CD4-positive, CD25-positive, alpha-beta regulatory T cell (primary cell): ENCODE data around the gene FXYD6. TPM values are rescaled to one million over a fixed set of nuclear protein-coding genes. Genes with fewer than 3 reads are reported as not detected.

Source experiments
- ATAC-seq, 2 donors: fragments of 150-1000 bp; cut with Tn5 transposase; one replicate each; pipeline ENCODE4 v1.10.0; 2021; ENCODE audit warnings: low read depth in 2 of 2, moderate number of reproducible peaks in 2 of 2, moderate library complexity in 1 of 2
- DNase-seq, 3 donors: peaks; one replicate each; pipeline versions ENCODE4 v3.0.0 to v3.0.0-alpha.2; 2012 to 2022; ENCODE audit warnings: mixed read lengths in 1 of 3
- H3K27ac ChIP-seq: one replicate; pipeline ENCODE4 v1.7.0; 2013; ENCODE audit warnings: mild to moderate bottlenecking, low read length; ENCODE audit not compliant: insufficient read depth, poor library complexity, severe bottlenecking
- H3K27me3 ChIP-seq: one replicate; pipeline ENCODE4 v1.7.0; 2013; ENCODE audit warnings: low read length; ENCODE audit not compliant: control insufficient read depth, insufficient read depth
- H3K36me3 ChIP-seq: one replicate; pipeline ENCODE4 v1.7.0; 2013; ENCODE audit warnings: mild to moderate bottlenecking, low read length, moderate library complexity; ENCODE audit not compliant: control insufficient read depth, insufficient read depth
- H3K4me1 ChIP-seq: 2 replicates; pipeline ENCODE4 v1.7.0; 2013; ENCODE audit warnings: mild to moderate bottlenecking, low read length; ENCODE audit not compliant: insufficient read depth, control insufficient read depth, poor library complexity, severe bottlenecking
- H3K4me3 ChIP-seq: one replicate; pipeline ENCODE4 v1.7.0; 2013; ENCODE audit warnings: low read depth, mild to moderate bottlenecking, low read length, moderate library complexity
- H3K9me3 ChIP-seq, 2 experiments: 1 replicate in 1 of 2; 2 replicates in 1 of 2; pipeline ENCODE4 v1.7.0; 2013; ENCODE audit warnings: low read length in 2 of 2, mild to moderate bottlenecking in 1 of 2, moderate library complexity in 1 of 2; ENCODE audit not compliant: control insufficient read depth in 2 of 2
- H3K27ac Mint-ChIP-seq, 3 donors: one replicate each; pipeline ENCODE4 v1.8.0; 2020 to 2022; ENCODE audit warnings: mild to moderate bottlenecking in 3 of 3, mixed read lengths in 3 of 3, moderate library complexity in 2 of 3
- H3K27me3 Mint-ChIP-seq: one replicate; pipeline ENCODE4 v1.8.0; 2022; ENCODE audit warnings: mild to moderate bottlenecking, mixed read lengths
- H3K36me3 Mint-ChIP-seq: one replicate; pipeline ENCODE4 v1.8.0; 2020; ENCODE audit warnings: mixed read lengths
- H3K4me1 Mint-ChIP-seq, 4 donors: one replicate each; pipeline ENCODE4 v1.8.0; 2020 to 2022; ENCODE audit warnings: mixed read lengths in 4 of 4, mild to moderate bottlenecking in 1 of 4
- H3K4me3 Mint-ChIP-seq, 4 donors: one replicate each; pipeline ENCODE4 v1.8.0; 2020 to 2022; ENCODE audit warnings: mild to moderate bottlenecking in 4 of 4, mixed read lengths in 4 of 4, moderate library complexity in 3 of 4
- H3K9me3 Mint-ChIP-seq, 7 donors: one replicate each; pipeline ENCODE4 v1.8.0; 2020 to 2022; ENCODE audit warnings: mixed read lengths in 7 of 7, mild to moderate bottlenecking in 3 of 7, moderate library complexity in 2 of 7
- polyA plus RNA-seq, 4 donors: library from polyadenylated mRNA; unstranded; fragments of 300-500 nt; fragmentation: Illumina TruSeq; gene quantifications; one replicate each; pipeline ENCODE4 v1.2.3, GENCODE V29; 2021
- total RNA-seq: library from RNA; stranded (reverse); gene quantifications from one replicate; pipeline ENCODE4 v1.2.3, GENCODE V29; 2022

Gene FXYD6
- total and polyA plus RNA-seq, 5 donors from 2014 or later, result not detected

DNA sequence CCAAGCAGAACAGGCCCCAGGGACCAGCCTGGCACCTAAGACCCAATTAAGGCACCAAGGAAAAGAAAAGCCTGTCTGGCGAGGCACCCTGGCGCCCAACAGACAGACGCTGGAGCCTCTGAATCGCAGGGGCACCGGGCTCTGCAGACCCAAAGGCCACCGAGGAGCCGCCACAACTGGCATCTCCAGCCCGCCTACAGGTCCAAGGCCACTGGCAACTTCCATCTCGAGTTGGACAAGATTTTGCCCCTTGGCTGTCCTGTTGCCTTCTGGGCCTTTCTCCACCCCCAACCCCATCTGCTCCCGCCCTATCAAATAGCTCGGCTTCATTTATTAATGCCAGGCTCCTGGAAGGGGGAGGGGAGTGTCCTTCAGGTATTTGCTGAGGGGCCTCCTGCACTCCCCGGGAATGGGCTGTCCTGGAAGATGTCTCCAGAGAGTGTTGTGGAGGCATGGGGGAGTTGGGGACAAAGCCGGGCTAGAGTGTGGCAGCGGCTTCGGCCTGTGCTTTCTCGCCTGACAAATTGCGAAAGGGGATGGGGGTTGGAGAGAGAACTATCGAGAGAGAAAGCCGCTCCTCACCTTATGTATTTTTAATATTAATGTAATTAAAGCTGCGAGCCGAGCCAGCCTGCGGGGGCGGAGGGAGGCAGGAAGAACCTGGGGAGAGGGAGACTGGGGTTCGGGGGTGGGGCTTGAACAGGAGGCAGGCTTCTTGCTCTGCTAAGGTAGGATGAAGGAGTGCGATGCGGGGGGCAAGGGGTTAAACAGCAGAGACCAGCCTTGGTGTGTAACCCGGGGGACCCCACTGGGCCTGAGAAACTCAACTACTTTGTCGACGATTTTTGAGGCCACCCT lies 81.5 kb downstream of the FXYD6 start:
- no peak overlapping the region for H3K4me3 ChIP-seq
- H3K27me3 ChIP-seq, result peaks cover 24% of the 10 kb centered on the region
- DNase-seq, result no peak
- peaks cover 22% of the 10 kb centered on the region for H3K4me1 ChIP-seq
- ATAC-seq, result no peak
- no peaks in the 10 kb centered on the region for H3K36me3 Mint-ChIP-seq
- H3K27me3 Mint-ChIP-seq, result peaks cover 67% of the 10 kb centered on the region
- peaks cover 0 to 19% (median 4%) of the 10 kb centered on the region in 4 donors for H3K4me1 Mint-ChIP-seq
- peaks cover 0 to 4% (median 0%) of the 10 kb centered on the region in 7 donors for H3K9me3 Mint-ChIP-seq
- no peaks in the 10 kb centered on the region for H3K36me3 ChIP-seq
- no peaks in the 10 kb centered on the region for H3K9me3 ChIP-seq
- H3K27ac ChIP-seq, result no peak overlapping the region
- H3K4me3 Mint-ChIP-seq, result peak overlapping the region in 2 of 4 donors; percentile 45 to 72
- H3K27ac Mint-ChIP-seq, result no peak overlapping the region

DNA sequence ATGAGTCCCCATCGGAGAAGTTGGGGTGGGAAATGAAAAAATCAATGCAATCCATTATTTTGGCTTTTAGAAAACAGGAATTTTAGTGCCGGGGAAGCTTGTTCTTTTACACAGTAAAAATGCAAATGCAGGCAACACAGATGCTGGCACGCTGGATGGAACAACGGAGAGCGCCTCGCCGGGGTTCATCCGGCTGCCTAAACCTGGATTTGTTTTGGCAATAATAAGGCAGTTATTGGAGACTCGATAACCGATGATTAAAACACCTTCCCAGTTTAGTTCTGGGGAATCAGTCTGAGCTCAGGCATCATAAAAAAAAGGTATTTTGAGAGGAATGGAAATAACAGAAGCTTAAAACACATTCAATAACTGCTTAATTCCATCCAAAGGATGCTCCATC lies 82.3 kb downstream of the FXYD6 start:
- no peak for DNase-seq
- Histone ChIP-seq H3K36me3 (no peaks in the 10 kb centered on the region), H3K27ac (no peak overlapping the region), H3K4me1 (peaks cover 22% of the 10 kb centered on the region), H3K9me3 (no peaks in the 10 kb centered on the region), H3K27me3 (peaks cover 22% of the 10 kb centered on the region), H3K4me3 (no peak overlapping the region)
- Mint-ChIP-seq H3K9me3 (peaks cover 0 to 4% (median 0%) of the 10 kb centered on the region in 7 donors), H3K4me3 (no peak overlapping the region), H3K4me1 (peaks cover 0 to 19% (median 4%) of the 10 kb centered on the region in 4 donors), H3K27ac (no peak overlapping the region), H3K36me3 (no peaks in the 10 kb centered on the region), H3K27me3 (peaks cover 58% of the 10 kb centered on the region)
- no peak for ATAC-seq

GRCh38 chr11:117793583-117793982 lies 82.9 kb downstream of the FXYD6 start:
- peaks cover 0 to 4% (median 0%) of the 10 kb centered on the region in 7 donors for H3K9me3 Mint-ChIP-seq
- ATAC-seq (no peak), DNase-seq (no peak)
- H3K4me1 ChIP-seq, result peaks cover 22% of the 10 kb centered on the region
- peaks cover 0 to 19% (median 4%) of the 10 kb centered on the region in 4 donors for H3K4me1 Mint-ChIP-seq
- H3K9me3 ChIP-seq, result no peaks in the 10 kb centered on the region
- no peak overlapping the region for H3K27ac Mint-ChIP-seq
- no peak overlapping the region for H3K4me3 Mint-ChIP-seq
- peaks cover 2% of the 10 kb centered on the region for H3K36me3 Mint-ChIP-seq
- H3K27me3 Mint-ChIP-seq, result peaks cover 57% of the 10 kb centered on the region
- no peaks in the 10 kb centered on the region for H3K36me3 ChIP-seq
- no peak overlapping the region for H3K4me3 ChIP-seq
- H3K27me3 ChIP-seq, result peaks cover 22% of the 10 kb centered on the region
- no peak overlapping the region for H3K27ac ChIP-seq

GRCh38 chr11:117792992-117793391 lies 83.5 kb downstream of the FXYD6 start:
- Mint-ChIP-seq H3K27me3 (peaks cover 58% of the 10 kb centered on the region), H3K27ac (no peak overlapping the region), H3K9me3 (peaks cover 0 to 3% (median 0%) of the 10 kb centered on the region in 7 donors), H3K4me1 (peaks cover 0 to 19% (median 4%) of the 10 kb centered on the region in 4 donors), H3K36me3 (peaks cover 2% of the 10 kb centered on the region), H3K4me3 (no peak overlapping the region)
- H3K36me3 ChIP-seq, result no peaks in the 10 kb centered on the region
- H3K4me1 ChIP-seq, result peaks cover 22% of the 10 kb centered on the region
- no peak overlapping the region for H3K27ac ChIP-seq
- no peak overlapping the region for H3K4me3 ChIP-seq
- H3K9me3 ChIP-seq, result no peaks in the 10 kb centered on the region
- no peak for ATAC-seq
- DNase-seq, result no peak
- H3K27me3 ChIP-seq, result peaks cover 21% of the 10 kb centered on the region

DNA sequence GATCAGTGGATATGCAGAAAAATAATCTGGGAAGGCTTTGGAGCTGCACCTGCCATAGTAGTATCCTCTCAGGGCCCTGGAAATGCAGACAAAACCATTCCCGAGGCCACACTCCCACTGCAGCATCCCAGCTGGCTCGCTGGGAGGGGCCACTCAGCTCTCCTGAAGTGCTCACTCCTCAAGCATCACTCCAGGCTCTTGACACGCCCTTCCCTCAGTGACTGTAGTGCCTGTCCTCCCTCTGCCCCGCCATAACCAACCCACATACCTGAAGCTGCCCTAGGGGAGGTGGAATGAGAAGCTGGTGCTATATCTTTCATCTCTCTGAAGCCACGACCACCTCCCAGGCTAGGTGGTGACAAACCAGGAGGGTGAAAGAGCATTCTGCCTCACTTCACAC lies 84.2 kb downstream of the FXYD6 start:
- no peaks in the 10 kb centered on the region for H3K9me3 ChIP-seq
- Mint-ChIP-seq H3K9me3 (peaks cover 0 to 2% (median 0%) of the 10 kb centered on the region in 7 donors), H3K27ac (no peak overlapping the region), H3K27me3 (peaks cover 51% of the 10 kb centered on the region), H3K4me3 (no peak overlapping the region), H3K36me3 (peaks cover 2% of the 10 kb centered on the region), H3K4me1 (peaks cover 0 to 15% (median 0%) of the 10 kb centered on the region in 4 donors)
- peaks cover 21% of the 10 kb centered on the region for H3K4me1 ChIP-seq
- H3K27me3 ChIP-seq, result peaks cover 16% of the 10 kb centered on the region
- no peak for ATAC-seq
- DNase-seq, result no peak
- H3K36me3 ChIP-seq, result no peaks in the 10 kb centered on the region
- no peak overlapping the region for H3K27ac ChIP-seq
- no peak overlapping the region for H3K4me3 ChIP-seq

GRCh38 chr11:117790279-117790678 lies 86.2 kb downstream of the FXYD6 start:
- Histone ChIP-seq H3K4me1 (peaks cover 3% of the 10 kb centered on the region), H3K9me3 (no peaks in the 10 kb centered on the region), H3K4me3 (no peak overlapping the region), H3K27me3 (peaks cover 16% of the 10 kb centered on the region), H3K36me3 (no peaks in the 10 kb centered on the region), H3K27ac (no peak overlapping the region)
- ATAC-seq, result no peak
- H3K27me3 Mint-ChIP-seq, result peaks cover 46% of the 10 kb centered on the region
- peaks cover 0 to 4% (median 0%) of the 10 kb centered on the region in 4 donors for H3K4me1 Mint-ChIP-seq
- no peak overlapping the region for H3K4me3 Mint-ChIP-seq
- H3K36me3 Mint-ChIP-seq, result peaks cover 2% of the 10 kb centered on the region
- H3K27ac Mint-ChIP-seq, result no peak overlapping the region
- H3K9me3 Mint-ChIP-seq, result peaks cover 0 to 2% (median 0%) of the 10 kb centered on the region in 7 donors
- no peak for DNase-seq

DNA sequence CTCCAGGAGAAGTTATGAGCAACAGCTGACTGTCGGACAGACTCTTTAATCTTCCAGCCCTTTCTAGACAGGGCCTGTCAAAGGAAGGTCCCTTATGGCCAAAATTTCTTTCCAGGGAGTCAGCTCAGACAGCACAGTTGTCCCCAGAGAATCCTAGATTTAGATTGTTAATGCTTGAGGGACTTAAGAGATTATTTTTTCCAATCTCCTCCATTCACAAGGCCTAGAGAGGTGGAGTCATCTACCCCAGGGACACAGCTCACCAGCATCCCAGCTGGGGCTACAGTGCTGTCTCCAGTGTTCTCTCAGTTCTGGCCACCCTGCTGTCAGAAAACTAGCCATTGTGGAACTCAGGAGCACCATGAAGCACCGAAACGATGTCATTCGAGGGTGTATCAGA lies 87.2 kb downstream of the FXYD6 start:
- no peak overlapping the region for H3K27ac ChIP-seq
- H3K9me3 Mint-ChIP-seq, result no peaks in the 10 kb centered on the region
- DNase-seq, result no peak
- no peak for ATAC-seq
- H3K4me1 Mint-ChIP-seq, result no peaks in the 10 kb centered on the region
- peaks cover 39% of the 10 kb centered on the region for H3K27me3 Mint-ChIP-seq
- H3K36me3 ChIP-seq, result no peaks in the 10 kb centered on the region
- no peaks in the 10 kb centered on the region for H3K9me3 ChIP-seq
- no peak overlapping the region for H3K4me3 Mint-ChIP-seq
- H3K27me3 ChIP-seq, result peaks cover 13% of the 10 kb centered on the region
- H3K27ac Mint-ChIP-seq, result no peak overlapping the region
- peaks cover 2% of the 10 kb centered on the region for H3K36me3 Mint-ChIP-seq
- no peak overlapping the region for H3K4me3 ChIP-seq
- H3K4me1 ChIP-seq, result no peaks in the 10 kb centered on the region
